ENCODE data around the gene TSPAN10. TPM values are rescaled to one million over a fixed set of nuclear protein-coding genes. Genes with fewer than 3 reads are reported as not detected.

TSPAN10 gene
- total and polyA plus RNA-seq, 2 of the 4 experiments (the other 2 are of a cell fraction) = 1.4 to 4.5 TPM

- no peak overlapping the region for H4K5ac ChIP-seq (ENCODE audit: low read depth, low read length)
- H3K36me3 ChIP-seq (ENCODE audit: control insufficient read depth, insufficient read depth, low read length) = peaks cover 66% of the 10 kb centered on the region
- no peak overlapping the region for H3K4me2 ChIP-seq (ENCODE audit: low read depth, low read length)
- peaks cover 47 to 68% of the 10 kb centered on the region in 2 experiments for H3K79me1 ChIP-seq (ENCODE audit: low read depth in 1 of 2, low read length in 2 of 2)
- H3K4me3 ChIP-seq (ENCODE audit: insufficient read depth, low read depth, low read length) = no peak overlapping the region
- no peak overlapping the region for H4K8ac ChIP-seq (ENCODE audit: low read depth in 2 of 2, low read length in 2 of 2)
- no peak overlapping the region for H3K9ac ChIP-seq (ENCODE audit: low read depth, low read length)
- no peak overlapping the region for H3K23ac ChIP-seq (ENCODE audit: low read depth, low read length)
- in situ Hi-C loops (cut with MboI; ENCODE audit: low sequenced_read_pairs) (no loop called here), dilution Hi-C loops (cut with HindIII; ENCODE audit: low sequenced_read_pairs, unreplicated experiment) (no loop called here), intact Hi-C loops (cut with micrococcal nuclease) (no loop called here)
- no peak overlapping the region for H3K14ac ChIP-seq (replicated peaks; ENCODE audit: low read depth, low read length)
- CTCF ChIA-PET = no interaction called here
- no peaks in the 10 kb centered on the region for H3K9me1 ChIP-seq (ENCODE audit: insufficient read depth, low read length)
- no TSS peak for BruUV-seq (replicated peaks)
- ATAC-seq (ENCODE audit: low read depth) (no peak), DNase-seq (no peak)
- no peak overlapping the region for H3K56ac ChIP-seq (ENCODE audit: extremely low read depth, insufficient read depth, low read length)
- H2AK5ac ChIP-seq (ENCODE audit: low read depth, low read length) = no peak overlapping the region
- no peak overlapping the region for H2AFZ ChIP-seq (replicated peaks; ENCODE audit: low read length, poor library complexity)
- WGBS, 2 experiments (ENCODE audit: extremely low coverage in 2 of 2, insufficient read length in 1 of 2) = 100% methylated on average over 7 of the region's 11 CpGs; no CpG with 5 or more reads in 1 of the 2 experiments
- H3K27ac ChIP-seq (ENCODE audit: insufficient read depth, low read length) = no peak overlapping the region
- no peak overlapping the region for H4K91ac ChIP-seq (ENCODE audit: insufficient read depth, low read depth, low read length)
- no peaks in the 10 kb centered on the region for H3K27me3 ChIP-seq (ENCODE audit: control insufficient read depth, insufficient read depth, low read length)
- H3K4ac ChIP-seq (ENCODE audit: low read depth, low read length) = no peak overlapping the region
- peaks cover 9% of the 10 kb centered on the region; the same call in 1 of the 2 replicates for H4K20me1 ChIP-seq (ENCODE audit: insufficient read depth, low read length)
- no peak overlapping the region for H2BK120ac ChIP-seq (ENCODE audit: low read depth, low read length)
- H2BK20ac ChIP-seq (ENCODE audit: low read depth, low read length) = no peak overlapping the region
- H3K9me3 ChIP-seq (ENCODE audit: control insufficient read depth, insufficient read depth, low read length) = no peaks in the 10 kb centered on the region
- no peak overlapping the region for H2BK5ac ChIP-seq (ENCODE audit: low read depth, low read length, poor library complexity, severe bottlenecking)
- H3K4me1 ChIP-seq (ENCODE audit: control insufficient read depth, insufficient read depth, low read length) = no peaks in the 10 kb centered on the region
- TF ChIP-seq POLR2A (IDR thresholded peaks at IDR 0.05; ENCODE audit: low read depth, low read length) (no peak), BHLHE40 (IDR thresholded peaks at IDR 0.05; ENCODE audit: low read depth, low read length) (no peak), NFE2L2 (IDR thresholded peaks at IDR 0.05; ENCODE audit: low read depth, low read length) (no peak), ELK1 (IDR thresholded peaks at IDR 0.05; ENCODE audit: borderline replicate concordance, low read depth, low read length) (no peak), SMC3 (IDR thresholded peaks at IDR 0.05; ENCODE audit: low read depth, low read length) (no peak), CHD1 (IDR thresholded peaks at IDR 0.05; ENCODE audit: low read depth, low read length) (no peak)
- no peak overlapping the region for H3K18ac ChIP-seq (ENCODE audit: low read depth, low read length)
- no peak overlapping the region for H2BK15ac ChIP-seq (ENCODE audit: low read depth, low read length)
- POLR2A ChIA-PET (ENCODE audit: unreplicated experiment) = no interaction called here
- no peak overlapping the region for H2AK9ac ChIP-seq (replicated peaks; ENCODE audit: low read depth, low read length, poor library complexity)
Observed at GRCh38 chr17:81593105-81593871, 43.7 kb upstream of the TSPAN10 start.
